IMR-90 (cell line): ENCODE data around the gene TGFBR2.

ENCODE experiments used
- CEBPB ChIP-seq: IDR thresholded peaks from 2 replicates; pipeline ENCODE4 v1.6.1; 2012; ENCODE audit warnings: low read depth, low read length, improper control_type of control experiment
- POLR2A ChIP-seq: IDR thresholded peaks from 2 replicates; pipeline ENCODE4 v1.6.1; 2012; ENCODE audit warnings: mild to moderate bottlenecking, low read depth, low read length
- RFX5 ChIP-seq: IDR thresholded peaks from 2 replicates; pipeline ENCODE4 v1.8.0; 2012; ENCODE audit warnings: low read depth, mild to moderate bottlenecking, low read length, moderate library complexity
- TF ChIP-seq, protein P1 (sequence below): conservative IDR thresholded peaks from 2 replicates; pipeline ENCODE4 v1.5.1; 2012; ENCODE audit warnings: mild to moderate bottlenecking, low read depth, low read length, improper control_type of control experiment

DNA sequence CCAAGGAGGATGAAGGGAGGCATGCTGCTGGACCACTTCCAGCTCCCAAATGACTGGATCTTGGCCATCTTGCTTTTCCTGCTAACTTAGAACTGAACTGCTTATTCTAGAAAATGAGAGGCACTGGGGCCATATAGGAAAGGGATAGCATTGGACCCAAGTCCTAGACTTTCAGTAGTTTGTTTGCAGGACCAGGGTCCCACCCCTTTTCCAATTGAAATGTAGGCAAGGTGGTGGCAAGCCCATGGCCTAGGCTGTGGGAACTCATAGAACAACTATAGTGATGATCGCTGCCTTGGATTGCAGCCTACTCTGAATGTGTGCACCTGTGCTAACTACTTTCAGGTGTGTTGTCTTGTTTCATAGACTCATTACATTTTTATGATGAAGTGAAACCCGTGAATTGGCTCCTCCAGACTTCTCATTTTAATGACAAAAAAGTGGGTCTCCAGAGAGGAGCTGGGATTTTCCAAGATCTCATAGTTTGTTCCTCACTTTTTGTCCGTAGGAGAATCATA is 50.3 kb downstream of the TGFBR2 start:
- TF ChIP-seq, protein P1, sequence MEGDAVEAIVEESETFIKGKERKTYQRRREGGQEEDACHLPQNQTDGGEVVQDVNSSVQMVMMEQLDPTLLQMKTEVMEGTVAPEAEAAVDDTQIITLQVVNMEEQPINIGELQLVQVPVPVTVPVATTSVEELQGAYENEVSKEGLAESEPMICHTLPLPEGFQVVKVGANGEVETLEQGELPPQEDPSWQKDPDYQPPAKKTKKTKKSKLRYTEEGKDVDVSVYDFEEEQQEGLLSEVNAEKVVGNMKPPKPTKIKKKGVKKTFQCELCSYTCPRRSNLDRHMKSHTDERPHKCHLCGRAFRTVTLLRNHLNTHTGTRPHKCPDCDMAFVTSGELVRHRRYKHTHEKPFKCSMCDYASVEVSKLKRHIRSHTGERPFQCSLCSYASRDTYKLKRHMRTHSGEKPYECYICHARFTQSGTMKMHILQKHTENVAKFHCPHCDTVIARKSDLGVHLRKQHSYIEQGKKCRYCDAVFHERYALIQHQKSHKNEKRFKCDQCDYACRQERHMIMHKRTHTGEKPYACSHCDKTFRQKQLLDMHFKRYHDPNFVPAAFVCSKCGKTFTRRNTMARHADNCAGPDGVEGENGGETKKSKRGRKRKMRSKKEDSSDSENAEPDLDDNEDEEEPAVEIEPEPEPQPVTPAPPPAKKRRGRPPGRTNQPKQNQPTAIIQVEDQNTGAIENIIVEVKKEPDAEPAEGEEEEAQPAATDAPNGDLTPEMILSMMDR, result no peak
- TF ChIP-seq POLR2A (no peak), CEBPB (no peak), RFX5 (no peak)
